GM15510 (cell line): Measurements from ENCODE around the gene KPNA2.
A peak's percentile ranks its signal among the peaks of the same experiment; 100 is the strongest.
"Not testable (repeated sequence)": the region's sequence is repeated elsewhere in the genome, so short reads cannot be mapped to it uniquely, and the experiment has no call there.

Experiments
- POLR2A ChIP-seq: IDR thresholded peaks from 3 replicates; pipeline ENCODE4 v1.6.1; 2011; ENCODE audit warnings: borderline replicate concordance; ENCODE audit not compliant: insufficient read length; ENCODE audit errors: extremely low read depth

Gene KPNA2

GRCh38 chr17:68035523-68036303, at the start of gene KPNA2:
TSS of gene KPNA2 (plus strand) at chr17:68035735. CDS start at chr17:68037133, 1,398 bp downstream.
- TF ChIP-seq POLR2A, result peak; percentile 87

GRCh38 chr17:67990909-67991308, 44.6 kb upstream of the KPNA2 start:
- TF ChIP-seq POLR2A, result no peak

GRCh38 chr17:67992548-67993152, 42.9 kb upstream of the KPNA2 start:
- TF ChIP-seq POLR2A, result no peak

GRCh38 chr17:67993153-67993997, 42.2 kb upstream of the KPNA2 start:
- TF ChIP-seq POLR2A, result peak; percentile 65

- no peak for TF ChIP-seq POLR2A
These were observed 41.6 kb upstream of the KPNA2 start for GRCh38 chr17:67993998-67994361.

- TF ChIP-seq POLR2A, result no peak
These were observed 40.5 kb upstream of the KPNA2 start for GRCh38 chr17:67994817-67995569.

GRCh38 chr17:67995570-67996263, 39.8 kb upstream of the KPNA2 start:
- TF ChIP-seq POLR2A, result no peak

- TF ChIP-seq POLR2A, result not testable (repeated sequence)
These were observed 39.0 kb upstream of the KPNA2 start, which contains the start of gene C17orf58 for GRCh38 chr17:67996301-67997171. TSS of gene C17orf58 (minus strand) at chr17:67996469. CDS start at chr17:67996198, 271 bp downstream.

GRCh38 chr17:67998466-67998865, 37.1 kb upstream of the KPNA2 start:
- TF ChIP-seq POLR2A, result no peak

GRCh38 chr17:67999291-67999911, 36.1 kb upstream of the KPNA2 start:
- no peak for TF ChIP-seq POLR2A

GRCh38 chr17:68004201-68004600, 31.3 kb upstream of the KPNA2 start:
- no peak for TF ChIP-seq POLR2A

- no peak for TF ChIP-seq POLR2A
These were observed 28.7 kb upstream of the KPNA2 start for GRCh38 chr17:68006797-68007196.
